ENCODE measurements around the gene ANKDD1B.
"Not testable (repeated sequence)": the region's sequence is repeated elsewhere in the genome, so short reads cannot be mapped to it uniquely, and the experiment has no call there.

The ANKDD1B gene

GRCh38 chr5:75662061-75662460, 50.8 kb downstream of the ANKDD1B start:
- DNase-seq (ENCODE audit: low spot score), result no peak

- DNase-seq (ENCODE audit: low spot score), result no peak
Measured at GRCh38 chr5:75663579-75664284, 52.5 kb downstream of the ANKDD1B start.

DNA sequence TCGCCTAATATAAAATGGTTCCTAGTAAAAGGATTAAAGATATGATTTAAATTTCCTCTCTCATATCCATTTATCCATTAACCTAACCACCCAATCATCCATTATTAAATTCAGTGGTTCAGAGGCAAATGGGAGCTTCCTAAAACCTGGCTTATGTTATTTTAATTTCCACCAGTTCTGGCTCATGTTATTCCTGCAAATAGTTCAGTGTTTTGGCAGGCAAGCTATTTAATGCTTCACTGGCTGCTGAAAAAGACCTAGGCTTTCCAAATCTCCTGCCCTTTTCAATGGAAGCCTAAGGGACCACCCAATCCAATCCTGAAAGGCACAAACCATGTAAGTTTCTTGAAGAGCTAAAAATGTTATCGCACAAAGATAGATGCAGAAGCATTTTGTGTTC, 53.7 kb downstream of the ANKDD1B start:
- DNase-seq (ENCODE audit: low spot score), result no peak

DNA sequence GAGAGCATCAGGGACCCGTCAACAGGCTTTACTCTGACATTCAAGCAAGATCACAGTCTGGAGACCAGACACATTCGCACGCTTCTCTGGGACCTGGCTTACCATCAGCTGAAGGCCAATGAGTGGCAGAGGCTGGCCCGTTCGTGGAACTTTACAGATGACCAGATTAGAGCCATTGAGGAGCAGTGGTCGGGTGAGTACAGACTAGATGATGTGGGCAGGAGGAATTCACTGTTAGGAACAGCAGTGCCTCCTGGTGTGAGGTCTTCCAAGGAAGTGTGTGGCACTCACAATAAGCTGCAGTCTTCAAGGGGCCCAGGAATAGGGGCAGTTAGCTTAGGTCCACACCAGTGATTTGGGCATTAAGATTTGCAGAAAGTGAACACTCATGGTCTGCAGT, 55.5 kb downstream of the ANKDD1B start:
- DNase-seq (ENCODE audit: low spot score), result no peak

- no peak for DNase-seq (ENCODE audit: low spot score)
Measured at GRCh38 chr5:75667586-75667985, 56.3 kb downstream of the ANKDD1B start.

GRCh38 chr5:75668445-75668844, 57.2 kb downstream of the ANKDD1B start:
- no peak for DNase-seq (ENCODE audit: low spot score)

GRCh38 chr5:75668977-75669689, 57.9 kb downstream of the ANKDD1B start:
- peak; percentile 88 for DNase-seq (ENCODE audit: low spot score)

DNA sequence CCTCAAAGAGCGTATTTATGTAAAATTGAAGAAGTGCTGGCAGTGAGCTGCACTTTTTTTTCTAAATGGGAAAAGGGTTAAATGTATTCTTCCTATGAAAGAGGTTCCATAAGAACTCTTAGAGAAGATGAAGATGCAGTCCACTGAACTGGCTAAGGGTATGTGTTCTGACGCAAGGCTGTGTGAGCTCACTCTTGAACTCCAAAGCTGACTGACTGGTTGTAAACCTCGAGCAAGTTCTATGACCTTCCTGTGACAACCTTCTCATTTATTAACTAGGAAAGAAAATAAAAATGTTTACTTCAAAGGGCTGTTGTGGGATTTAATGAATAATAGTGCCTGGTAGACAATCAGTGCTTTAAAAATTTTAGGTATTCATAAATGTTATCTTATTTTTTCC, 59.3 kb downstream of the ANKDD1B start:
- no peak for DNase-seq (ENCODE audit: low spot score)

DNA sequence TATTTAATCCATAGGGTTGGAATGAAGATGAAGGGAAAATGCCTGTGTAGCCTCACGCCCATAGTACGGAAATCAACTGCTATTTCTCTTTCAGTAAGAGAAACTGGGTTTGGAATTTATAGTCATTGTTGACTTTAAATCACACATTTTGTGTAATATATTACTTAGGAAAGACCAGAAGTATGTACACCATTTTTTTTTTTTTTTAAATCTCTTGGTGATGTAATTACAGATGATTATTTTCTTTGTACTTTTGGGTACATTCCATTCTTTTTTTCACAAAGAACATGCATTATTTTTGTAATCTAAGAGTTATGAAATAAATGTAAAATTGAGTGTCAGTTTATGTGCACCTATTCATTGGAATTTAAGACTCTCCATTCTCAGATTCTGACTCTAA, 60.3 kb downstream of the ANKDD1B start:
- no peak for DNase-seq (ENCODE audit: low spot score)

DNA sequence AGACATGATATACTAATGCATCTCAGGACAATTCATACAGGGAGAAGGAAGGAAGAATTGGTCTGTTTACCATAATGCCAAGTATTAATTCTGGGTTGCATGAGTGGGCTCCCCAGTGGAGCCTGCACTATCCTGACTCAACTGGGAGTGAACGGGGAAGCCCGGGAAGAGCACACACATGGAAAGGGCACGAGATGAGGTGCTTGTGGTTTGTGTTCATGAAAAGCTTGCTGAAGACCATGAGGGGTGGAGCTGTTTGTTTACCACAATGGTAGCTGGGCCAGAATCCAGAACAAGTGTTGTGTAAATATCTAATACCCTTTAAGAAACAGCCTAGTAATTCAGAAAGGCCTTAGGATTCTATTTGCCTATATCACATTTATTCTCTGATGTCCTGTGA, 61.4 kb downstream of the ANKDD1B start:
- no peak for DNase-seq (ENCODE audit: low spot score)

DNA sequence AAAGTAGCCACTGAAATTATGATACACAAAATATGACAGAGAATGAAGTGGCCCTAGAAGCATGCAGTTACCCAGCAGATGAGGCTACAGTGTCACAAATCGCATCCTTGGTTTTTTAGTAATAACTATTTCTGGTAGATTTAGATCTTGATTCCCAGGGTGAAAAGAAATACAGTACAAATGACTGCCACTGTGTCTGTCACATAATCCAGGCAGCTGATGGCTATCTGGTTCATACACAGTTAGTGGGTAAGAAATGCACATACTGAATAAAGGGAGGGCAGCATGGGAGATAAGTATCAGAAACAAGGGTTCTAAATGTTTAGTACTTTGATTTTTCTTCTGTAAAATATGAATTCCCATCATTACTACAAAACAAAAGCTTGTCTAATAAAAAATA, 64.5 kb downstream of the ANKDD1B start:
- DNase-seq (ENCODE audit: low spot score), result no peak

DNA sequence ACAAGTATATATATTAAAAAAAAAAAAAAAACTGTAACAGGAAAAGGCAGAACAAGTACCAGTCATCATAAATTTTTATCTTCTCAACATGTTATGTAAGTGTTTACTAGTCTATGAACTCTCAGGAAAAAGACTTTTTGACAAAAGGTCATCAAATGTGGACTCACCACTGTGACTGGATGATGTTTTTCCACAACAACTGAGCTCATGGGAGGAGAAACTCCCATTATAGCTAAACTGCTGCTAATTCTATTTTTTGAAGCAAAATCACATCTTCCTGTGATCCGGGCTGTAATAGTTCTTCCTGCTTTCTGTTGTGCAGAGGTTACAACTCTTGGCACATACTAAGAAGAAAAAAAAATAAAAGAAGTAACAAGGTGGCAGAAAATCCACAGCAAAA, 66.4 kb downstream of the ANKDD1B start:
- DNase-seq (ENCODE audit: low spot score), result no peak

GRCh38 chr5:75678155-75678554, 66.9 kb downstream of the ANKDD1B start:
- DNase-seq (ENCODE audit: low spot score), result no peak

DNA sequence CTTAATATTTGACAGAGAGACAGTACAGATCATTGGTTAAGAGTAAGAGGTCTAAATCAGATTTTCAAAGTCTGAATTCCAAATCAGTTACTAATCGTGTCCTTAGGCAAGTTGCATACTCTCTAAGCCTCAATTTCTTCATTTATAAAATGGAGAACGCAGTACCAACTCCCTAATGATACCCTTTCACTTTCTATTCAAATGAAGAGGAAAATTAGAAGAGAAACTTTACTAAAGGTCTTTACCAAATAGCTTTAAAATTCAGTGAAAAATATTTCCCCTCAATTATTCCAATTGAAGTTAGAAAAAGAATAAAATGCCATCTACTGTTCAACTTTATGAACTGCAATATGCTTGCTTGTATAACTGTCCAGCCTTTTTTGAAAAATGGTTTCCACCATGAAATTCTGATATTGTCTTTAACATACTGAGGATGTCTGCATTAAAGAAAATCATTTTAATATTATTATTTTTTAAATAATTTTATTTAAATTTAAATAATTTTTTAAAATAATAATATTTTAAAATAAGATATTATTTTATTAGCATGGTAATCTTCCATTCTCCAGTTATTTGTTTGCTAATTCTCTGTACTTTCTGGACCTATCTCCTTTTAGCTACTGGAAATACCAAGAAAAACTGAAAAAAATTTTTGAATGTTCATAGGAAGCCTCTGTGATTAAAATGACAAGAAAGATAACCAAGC, 70.0 kb downstream of the ANKDD1B start:
- DNase-seq (ENCODE audit: low spot score), result peak; percentile 66

DNA sequence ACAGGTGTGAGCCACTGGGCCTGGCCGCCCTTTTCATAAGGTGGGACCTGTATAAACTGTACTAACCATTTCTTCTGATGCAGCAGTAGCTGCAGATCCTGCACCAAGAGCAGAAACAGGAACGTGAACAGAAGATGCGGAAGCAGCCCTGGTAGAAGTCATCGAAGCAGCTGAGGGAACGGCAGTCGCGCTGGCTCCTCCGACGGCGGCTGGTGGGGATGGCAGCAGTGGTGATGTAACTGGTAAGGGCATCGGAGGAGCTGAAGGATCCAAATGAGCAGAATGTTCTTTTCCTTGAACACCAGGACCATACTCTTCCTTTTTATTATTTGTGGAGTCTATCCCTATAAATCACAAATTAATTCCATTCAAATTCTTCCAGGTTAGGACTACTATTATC, 73.9 kb downstream of the ANKDD1B start:
- no peak for DNase-seq (ENCODE audit: low spot score)

DNA sequence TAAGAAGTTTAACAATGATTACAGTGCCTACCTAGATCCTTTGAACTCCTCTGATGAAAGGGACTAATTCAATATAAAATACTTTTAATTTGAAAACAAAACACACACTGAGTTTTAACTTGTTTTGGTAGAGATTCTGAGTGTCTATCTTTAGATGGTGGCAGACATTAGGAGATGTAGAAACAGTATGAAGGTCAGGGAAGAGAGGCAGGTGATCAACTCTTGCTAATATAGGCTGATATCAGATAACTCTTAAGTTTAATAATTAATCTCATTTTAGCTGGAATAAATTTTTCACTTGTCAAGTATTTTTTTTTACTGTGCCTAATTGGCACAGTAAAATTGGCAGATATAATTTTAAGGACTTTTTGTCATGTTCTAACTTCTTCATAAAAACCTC, 75.2 kb downstream of the ANKDD1B start:
- DNase-seq (ENCODE audit: low spot score), result no peak

DNA sequence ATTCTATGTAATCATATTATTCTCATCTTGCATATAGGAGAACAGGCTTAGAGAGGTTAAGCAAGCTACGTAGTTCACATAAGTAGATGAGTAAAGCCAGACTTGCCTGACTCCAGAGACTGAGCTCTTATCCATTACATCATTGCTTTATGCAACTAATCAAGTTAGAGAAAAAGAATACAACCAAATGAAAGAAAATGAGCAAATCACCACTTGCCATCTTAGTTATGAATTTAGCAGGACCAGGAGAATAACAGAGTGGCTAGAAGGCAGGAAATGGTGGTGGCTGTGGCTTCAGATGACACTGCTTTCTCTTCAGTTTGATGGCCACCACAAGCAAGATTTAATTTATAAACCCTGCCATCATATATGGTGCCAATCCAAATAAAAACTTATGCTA, 79.4 kb downstream of the ANKDD1B start:
- DNase-seq (ENCODE audit: low spot score), result no peak

DNA sequence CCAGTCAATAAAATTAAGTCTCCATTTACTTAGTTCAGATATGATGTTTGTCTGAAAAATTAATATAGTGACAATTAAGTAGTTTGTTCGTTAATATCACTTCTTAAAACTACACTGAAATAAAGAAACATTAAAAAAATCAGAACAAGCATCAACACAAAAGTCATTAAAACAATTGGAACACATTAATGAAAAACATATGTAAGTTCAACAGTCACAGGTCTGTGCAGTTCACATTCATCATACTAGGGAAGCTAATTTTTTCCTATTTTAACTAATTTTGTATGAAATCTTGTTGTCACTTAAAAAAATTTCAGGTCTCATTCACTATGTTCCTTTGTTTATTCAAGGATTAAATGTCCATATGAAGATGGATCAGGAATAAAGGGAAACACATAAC, 83.5 kb downstream of the ANKDD1B start:
- DNase-seq (ENCODE audit: low spot score), result no peak

DNA sequence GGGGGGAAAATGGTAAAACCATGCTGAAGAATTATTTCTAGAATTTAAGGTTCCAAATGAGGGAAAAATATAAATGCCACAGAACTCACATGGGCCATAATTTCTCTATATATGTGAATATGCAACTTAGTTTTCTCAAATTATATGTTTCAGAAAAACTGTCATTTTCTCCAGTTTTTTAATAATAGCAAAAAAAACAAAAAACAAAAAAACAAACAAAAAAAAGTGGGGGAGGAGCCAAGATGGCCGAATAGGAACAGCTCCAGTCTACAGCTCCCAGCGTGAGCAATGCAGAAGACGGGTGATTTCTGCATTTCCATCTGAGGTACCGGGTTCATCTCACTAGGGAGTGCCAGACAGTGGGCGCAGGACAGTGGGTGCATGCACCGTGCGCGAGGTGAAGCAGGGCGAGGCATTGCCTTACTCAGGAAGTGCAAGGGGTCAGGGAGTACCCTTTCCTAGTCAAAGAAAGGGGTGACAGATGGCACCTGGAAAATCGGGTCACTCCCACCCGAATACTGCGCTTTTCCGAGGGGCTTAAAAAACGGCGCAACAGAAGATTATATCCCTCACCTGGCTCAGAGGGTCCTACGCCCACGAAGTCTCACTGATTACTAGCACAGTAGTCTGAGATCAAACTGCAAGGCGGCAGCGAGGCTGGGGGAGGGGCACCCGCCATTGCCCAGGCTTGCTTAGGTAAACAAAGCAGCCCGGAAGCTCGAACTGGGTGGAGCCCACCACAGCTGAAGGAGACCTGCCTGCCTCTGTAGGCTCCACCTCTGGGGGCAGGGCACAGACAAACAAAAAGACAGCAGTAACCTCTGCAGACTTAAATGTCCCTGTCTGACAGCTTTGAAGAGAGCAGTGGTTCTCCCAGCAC, 84.5 kb downstream of the ANKDD1B start:
- not testable (repeated sequence) for DNase-seq (ENCODE audit: low spot score)

DNA sequence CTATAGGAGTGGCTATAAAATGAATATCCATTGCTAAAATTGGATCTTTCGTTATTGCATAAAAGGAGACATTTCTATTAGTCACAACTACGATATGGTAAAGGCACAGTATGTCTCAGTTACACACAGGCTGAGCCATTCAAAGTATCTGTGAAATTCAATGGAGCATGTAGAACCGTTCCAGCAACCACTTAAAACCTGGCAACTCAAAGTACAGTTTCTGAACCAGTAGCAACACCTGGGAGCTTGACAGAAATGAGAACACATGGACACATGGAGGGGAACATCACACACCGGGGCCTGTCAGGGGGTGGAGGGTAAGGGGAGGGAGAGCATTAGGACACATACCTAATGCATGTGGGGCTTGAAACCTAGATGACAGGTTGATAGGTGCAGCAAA, 90.6 kb downstream of the ANKDD1B start:
- no peak for DNase-seq (ENCODE audit: low spot score)

DNA sequence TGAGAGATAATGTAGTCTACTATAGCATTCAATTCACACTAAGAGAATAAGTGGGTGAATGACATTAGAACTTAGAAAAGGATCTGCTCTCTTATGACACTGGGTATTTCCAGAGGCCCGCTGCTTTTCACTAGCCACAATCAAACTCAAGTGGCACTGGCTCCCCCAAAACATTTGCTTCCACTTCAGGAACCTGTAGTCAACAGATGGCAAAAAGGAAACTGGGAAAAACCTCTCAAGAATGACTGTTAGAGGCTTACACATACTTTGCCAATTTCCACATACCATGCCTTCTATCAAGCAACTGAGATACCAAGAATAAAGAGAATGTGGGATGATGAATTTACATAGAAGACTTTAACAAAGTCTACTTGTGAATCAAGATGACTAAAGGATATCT, 94.8 kb downstream of the ANKDD1B start:
- DNase-seq (ENCODE audit: low spot score), result no peak

DNA sequence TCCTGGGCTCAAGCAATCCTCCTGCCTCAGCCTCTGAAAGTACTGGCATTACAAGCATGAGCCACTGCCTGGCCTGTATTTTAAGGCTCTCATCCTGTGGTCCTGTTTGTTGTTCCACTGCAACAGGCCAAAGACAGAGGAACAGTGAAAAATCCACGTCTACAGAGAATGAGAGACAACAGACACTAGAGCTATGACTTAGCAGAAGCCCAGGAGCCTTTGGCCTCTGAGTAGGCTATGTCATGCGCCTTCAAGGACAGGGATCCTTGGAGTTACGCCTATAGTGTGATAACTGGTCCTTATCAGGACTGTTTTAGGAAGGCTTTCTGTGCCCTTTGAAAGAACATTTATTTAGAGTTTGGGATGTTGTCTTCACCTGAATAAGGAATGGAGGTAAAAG, 95.5 kb downstream of the ANKDD1B start:
- no peak for DNase-seq (ENCODE audit: low spot score)

All from NAMALWA (cell line).